HG03354 (cell line): ENCODE data around the gene CCNDBP1.
"Not testable (repeated sequence)": the region's sequence is repeated elsewhere in the genome, so short reads cannot be mapped to it uniquely, and the experiment has no call there.

Experiments used
- ATAC-seq: cut with Tn5 transposase; IDR thresholded peaks from one replicate; pipeline ENCODE4 v1.9.1; 2021; ENCODE audit warnings: mild to moderate bottlenecking; ENCODE audit not compliant: unreplicated experiment, poor library complexity, severe bottlenecking

CCNDBP1 gene

DNA sequence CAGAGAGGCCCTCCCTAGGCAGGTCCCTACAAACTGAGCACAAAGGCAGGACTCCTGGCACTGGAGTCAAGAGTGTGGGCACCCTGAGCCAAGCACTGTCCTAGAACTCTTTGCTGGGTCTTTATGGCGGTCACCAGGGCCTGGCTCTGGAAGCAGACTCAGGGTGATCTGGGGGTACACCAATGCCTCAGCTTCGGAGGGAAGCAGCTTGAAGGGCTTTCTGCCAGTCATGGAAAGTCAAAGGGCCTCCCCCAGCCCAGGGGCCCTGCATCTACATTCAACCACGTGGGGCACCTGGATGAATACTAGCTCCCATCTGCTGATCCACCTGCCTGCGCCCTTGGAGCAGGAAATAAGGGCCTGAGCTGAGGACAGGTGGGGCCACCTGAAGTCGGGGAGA lies 28.3 kb downstream of the CCNDBP1 start:
- ATAC-seq, result no peak

DNA sequence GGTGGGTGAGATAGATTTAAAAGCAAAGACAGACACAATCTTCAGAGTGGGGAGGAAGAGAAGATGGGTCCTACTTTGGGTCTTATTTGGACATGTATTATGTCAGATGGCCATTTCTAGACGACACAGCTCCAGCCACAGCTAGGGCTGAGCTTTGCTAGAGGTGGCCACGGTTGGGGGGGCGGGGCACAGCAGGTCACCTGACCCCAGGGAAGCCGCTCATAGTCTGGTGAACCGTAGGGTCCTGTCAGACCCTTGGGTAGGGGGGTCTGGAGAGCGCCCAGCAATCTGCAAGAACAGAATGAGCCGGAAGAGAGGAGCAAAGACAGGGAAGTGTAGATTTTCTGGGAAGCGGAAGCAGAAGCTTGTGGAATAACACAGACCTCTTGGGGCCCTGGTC lies 29.0 kb downstream of the CCNDBP1 start:
- no peak for ATAC-seq

DNA sequence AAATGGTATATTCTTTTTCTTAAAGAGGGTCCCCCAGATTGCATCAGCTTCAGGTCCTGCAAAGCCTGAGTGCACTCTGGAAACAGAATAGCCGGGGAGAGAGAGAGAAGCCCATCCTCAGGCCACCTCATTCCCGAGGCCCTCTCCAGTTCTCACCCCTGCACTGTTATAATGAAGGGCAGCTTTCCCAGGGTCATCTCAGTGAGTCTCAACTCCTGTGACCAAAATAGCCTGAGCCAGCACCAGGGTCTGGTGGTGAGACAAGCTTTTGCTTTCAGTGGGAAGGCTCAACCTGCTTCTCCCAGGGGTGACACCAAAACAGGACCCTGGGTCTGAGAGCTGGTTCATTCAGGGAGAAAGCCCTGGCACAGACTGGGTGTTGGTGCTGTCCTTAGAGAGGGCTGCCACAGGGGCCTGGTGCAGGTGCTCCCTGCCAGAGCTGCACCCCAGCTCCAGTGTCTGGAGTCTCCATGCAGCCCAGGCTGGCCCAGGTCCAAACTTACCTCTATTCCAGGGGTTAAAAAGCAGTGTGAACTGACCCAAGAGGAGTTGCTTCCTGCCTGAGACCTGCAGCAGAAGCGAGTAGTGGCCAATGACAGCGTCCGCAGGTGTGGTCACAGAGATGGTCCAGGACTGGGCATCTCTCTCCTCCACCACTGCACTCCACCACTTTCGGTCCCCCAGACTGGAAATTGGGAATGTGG lies 29.5 kb downstream of the CCNDBP1 start:
- no peak for ATAC-seq

DNA sequence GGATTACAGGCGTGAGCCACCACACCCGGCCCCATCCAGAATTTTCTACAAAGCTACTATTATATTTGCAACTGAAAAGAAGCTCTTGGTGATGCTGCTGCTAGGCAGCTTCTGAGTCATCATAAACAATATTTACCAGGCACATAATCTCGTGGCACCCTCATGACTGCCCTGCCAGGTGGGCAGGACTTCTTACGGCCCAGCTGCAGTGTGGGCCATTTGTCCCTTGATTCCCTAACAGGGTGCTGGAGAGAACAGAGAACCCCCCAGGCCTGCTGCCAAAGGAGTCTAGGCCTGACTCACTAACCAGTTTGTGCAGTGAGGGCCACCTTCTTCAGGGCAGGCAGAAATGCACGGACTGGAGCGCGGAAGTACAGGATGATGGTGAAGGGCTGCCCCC lies 30.8 kb downstream of the CCNDBP1 start:
- ATAC-seq, result no peak

DNA sequence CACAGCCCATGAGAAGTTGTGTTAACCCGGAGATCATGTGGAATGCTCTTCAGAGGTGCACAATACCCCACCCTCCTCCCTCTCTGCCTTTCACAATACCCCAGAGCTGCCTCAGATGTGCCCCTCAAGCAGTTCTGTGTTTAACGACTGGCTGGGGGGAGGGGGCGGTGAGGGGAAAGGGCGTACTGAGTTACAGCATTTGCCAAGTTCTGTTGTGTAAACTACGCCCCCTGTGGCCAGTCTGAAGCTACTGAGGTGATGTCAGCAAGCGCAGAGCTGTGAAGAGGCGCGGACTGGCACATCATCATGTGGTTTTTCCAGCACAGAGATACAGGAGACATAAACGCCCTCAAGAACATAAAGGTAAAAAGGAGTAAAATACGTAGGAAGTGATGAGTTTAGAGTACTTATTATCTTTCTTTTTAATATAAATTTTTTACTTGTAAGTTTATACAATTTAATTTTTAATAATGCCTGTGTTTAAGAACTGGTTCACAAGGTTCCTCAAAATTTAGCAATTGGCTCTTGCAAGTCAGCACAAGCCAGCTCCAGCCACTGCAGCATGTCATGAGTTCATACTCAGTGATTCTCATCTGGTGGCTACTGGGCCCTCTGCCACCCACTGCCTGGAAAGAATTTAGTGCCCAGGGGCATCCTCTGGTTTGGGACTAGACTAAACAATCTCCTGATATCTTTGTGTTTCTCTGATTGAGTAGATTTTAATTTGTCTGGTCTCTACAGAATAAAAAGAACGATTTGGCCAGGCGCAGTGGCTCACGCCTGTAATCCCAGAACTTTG lies 33.9 kb downstream of the CCNDBP1 start:
- no peak for ATAC-seq

DNA sequence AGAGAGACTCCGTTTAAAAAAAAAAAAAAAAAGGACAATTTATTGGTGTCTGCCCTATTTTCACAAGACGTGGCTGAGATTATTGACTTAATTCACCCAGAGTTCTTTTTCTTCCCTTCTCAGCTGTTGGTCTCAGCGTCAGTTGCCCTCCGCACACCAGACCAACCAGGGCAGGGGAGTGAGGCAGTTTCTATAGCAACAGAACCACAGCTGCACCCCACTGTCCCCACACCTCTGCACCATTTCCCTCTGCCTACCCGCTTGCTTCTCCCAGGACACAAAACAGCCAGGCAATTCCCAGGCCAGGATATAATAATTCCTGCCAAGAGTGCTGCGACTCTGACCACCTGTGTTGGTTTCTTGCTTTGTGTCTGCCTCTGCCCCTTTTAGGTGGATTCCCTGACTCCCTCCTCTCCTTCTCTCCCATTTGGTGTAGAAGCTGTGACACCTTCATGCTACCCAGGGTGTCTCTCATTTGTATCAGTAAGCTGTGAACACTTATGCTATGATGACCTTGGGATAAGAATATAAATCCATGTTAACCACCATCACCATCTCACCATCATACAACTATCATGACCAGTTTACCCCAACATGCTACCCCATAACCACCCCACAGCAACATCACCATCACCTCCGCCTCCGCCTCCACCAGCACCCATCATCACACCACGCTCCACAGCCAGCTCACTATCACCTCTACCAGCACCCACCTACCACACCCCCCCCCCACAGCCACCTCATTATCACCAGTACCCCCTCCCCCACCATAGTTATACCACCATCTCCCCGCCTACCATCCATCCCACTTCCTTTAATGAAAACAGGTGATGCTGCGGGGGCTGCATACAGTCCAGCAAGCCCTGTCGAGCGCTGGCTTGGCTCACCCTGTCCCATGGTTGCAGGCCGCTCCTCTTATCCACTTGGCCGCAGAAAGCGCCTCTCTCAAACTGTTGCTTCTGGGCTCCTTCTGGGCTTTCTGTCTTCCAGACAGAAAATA lies 35.0 kb downstream of the CCNDBP1 start:
- ATAC-seq, result no peak

DNA sequence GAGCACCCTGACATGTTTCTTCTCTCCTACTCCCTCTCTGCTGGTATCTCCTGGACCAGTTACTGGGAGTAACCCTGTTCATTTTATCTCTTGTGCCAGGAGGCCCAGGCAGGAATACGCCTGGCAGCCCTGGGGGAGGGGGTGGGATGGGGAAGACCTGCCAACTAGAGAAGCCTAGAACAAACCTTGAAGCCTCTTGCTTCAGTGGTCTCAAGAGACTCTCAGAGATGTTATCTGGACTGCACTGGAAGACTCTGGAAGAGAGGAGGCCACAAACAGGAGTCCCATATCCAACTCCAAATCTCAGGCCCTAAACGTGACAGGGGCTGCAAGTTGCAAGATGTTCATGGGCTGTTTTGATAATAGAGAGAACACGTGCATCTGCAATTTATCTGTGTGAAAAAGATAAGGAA lies 35.8 kb downstream of the CCNDBP1 start, which contains the start of gene EPB42:
TSS of gene EPB42 (minus strand) at position 28 of the 413 bp plus-strand sequence. CDS start 193 bp downstream, outside the sequence.
- no peak for ATAC-seq

DNA sequence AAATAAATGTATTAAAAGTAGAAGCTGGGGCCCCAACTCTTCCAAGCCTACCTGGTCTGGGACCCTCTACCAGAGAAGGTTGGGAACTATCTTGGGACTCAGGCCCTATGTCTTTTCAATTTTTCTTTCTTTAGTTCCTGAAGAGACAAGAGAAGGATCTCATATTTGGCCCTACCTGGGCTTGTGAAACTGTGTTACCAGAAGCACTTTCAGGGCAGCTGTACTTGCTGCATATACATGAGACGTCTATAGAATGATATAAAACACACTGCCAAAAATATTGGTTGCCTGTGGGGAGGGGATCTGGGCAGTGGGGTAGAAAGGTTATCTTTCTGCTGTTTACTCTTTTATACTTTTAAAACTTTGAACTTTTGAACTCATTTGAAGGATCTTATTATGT lies 36.2 kb downstream of the CCNDBP1 start:
- ATAC-seq, result no peak

DNA sequence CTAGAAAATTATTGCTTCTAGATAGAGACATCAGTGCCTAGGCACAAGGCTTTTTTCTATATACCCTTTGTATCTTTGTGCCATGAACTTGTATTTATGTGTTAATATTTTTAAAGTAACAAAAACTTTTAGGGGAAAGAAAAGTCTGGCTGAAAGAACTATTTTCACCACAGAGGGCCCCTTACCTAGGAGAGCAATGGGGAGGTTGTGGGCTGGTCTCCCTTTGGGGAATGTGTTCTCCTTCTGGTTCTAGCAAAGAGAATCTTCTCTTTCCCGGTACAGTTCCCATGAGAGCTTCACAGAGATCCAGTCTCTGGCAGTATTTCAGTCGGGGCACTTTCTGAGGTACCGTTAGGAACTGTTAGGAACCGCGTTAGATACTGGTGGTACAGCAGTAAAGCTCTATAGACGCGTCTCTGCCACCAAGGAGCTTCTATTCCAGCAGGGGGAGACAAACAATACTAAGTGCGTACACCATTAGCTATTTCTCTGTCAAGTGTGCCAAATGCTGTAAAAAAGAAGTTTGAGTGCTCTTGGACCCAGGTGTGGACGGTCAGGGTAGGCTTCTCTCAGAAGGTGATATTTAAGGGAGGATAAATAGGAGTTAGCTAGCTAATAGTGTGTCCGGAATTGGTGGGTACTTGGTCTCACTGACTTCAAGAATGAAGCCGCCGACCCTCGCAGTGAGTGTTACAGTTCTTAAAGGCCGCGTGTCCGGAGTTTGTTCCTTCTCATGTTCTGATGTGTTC lies 40.2 kb downstream of the CCNDBP1 start:
- no peak for ATAC-seq

DNA sequence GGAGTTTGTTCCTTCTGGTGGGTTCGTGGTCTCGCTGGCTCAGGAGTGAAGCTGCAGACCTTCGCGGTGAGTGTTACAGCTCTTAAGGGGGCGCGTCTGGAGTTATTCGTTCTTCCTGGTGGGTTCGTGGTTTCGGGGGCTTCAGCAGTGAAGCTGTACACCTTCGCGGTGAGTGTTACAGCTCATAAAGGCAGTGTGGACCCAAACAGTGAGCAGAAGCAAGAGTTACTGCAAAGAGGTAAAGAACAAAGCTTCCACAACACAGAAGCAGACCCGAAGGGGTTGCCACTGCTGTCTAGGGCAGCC lies 40.7 kb downstream of the CCNDBP1 start:
- ATAC-seq, result not testable (repeated sequence)

DNA sequence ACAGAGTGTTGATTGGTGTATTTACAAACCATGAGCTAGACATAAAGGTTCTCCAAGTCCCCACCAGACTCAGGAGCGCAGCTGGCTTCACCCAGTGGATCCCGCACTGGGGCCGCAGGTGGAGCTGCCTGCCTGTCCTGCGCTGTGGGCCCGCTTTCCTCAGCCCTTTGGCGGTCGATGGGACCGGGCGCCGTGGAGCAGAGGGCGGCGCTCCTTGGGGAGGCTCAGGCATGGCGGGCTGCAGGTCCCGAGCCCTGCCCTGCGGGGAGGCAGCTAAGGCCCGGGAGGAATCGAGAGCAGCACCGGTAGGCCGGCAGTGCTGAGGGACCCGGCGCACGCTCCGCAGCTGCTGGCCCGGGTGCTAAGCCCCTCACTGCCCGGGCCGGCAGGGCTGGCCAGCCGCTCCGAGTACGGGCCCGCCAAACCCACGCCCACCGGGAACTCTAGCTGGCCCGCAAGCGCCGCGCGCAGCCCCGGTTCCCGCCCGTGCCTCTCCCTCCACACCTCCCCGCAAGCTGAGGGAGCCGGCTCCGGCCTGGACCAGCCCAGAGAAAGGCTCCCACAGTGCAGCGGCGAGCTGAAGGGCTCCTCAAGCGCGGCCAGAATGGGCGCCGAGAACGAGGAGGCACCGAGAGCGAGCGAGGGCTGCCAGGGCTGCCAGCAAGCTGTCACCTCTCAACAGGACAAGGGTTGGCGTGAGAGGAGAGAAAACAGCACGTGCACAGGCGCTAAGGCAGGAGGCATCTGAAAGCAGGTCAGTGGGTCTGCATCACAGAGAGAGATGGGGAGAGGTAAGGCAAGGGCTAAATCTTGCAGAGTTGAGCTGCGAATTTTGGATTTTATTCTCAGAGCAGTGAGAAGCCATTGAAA lies 41.5 kb downstream of the CCNDBP1 start:
- ATAC-seq, result no peak

DNA sequence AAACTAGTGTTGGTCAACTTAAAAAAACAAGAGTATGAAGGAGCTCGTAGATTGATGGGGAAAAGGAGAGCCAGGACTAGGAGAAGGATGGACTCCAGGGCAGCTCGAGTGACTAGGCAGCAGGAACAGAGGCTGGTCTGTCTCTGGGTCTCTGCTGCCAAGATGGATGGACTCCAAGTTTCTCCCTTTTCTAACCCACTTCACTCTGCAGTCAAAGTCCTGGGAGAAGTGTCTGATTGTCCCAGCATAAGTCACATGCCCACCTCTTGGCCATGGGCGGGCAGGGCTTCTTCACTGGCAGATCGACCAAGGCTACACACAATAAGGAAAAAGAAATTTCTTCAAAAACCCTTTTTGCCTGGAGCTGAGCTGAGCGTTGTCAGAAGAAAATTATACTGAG lies 44.8 kb downstream of the CCNDBP1 start:
- ATAC-seq, result no peak

DNA sequence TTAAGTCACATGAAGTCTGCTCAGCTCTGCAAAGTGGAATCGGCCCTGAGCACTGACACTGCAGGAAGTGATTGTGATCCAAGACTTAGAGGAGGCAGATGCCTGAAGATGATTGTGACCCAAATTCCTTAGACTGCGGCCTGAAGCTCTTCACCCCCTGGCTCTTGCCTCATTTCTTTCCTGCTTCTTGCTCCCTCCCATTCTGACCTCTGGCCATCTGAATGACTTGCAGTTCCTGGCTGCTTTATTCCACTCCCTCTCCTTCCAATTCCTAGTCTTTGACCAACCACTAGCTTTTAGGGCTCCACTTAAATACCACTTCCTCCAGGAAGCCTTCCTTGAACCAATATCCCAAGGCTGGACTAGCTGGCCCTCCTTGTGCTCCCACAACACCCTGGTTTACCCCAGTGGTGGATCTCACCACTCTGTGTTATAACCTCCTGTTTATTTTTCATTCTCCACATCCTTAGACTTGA lies 45.5 kb downstream of the CCNDBP1 start:
- ATAC-seq, result no peak

DNA sequence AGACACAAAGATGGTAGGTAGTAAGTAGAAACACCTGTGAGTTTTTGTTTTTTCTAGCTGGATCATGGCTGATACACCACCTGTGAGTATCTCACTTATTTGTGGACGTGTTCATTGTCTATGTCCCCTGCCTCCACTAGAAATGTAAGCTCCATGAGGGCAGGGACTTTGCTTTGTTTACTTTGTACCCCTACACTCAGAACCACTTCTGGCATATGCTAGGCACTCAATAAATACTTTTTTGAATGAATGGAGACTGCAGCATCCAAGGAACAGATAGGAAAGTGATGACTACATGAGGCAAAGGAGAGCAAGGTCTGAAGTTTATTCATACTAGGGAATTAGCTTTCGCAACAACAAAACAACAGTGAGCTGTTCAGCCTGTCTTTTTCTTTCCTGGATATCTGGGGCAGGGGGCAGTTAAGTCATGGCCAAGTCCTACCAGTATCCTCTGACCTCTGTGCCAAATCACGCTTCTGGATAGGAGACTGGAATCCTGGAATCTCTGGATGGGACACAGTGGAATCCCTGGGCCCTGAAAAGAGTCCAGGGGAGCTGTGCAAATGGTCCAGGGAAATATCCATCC lies 47.2 kb downstream of the CCNDBP1 start:
- ATAC-seq, result no peak

DNA sequence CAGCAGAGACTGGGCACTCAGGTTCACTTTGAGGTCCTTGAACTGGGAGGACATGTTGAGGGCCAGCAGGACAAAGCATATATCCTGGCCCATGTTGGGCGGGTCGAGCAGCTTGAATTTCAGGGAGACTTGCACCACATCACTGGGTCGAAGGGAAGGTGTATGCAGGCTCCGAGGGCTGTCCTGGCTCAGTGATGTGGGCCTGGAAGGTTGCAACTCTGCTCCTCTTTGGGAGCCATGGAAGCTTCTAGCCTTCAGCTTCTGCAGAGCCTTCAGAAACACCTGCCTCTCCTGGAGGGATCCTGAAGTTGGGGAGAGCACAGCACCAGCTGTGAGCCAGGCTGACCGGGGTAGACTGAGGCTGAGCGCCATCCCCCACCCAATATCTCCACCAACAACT lies 50.3 kb downstream of the CCNDBP1 start:
- no peak for ATAC-seq

DNA sequence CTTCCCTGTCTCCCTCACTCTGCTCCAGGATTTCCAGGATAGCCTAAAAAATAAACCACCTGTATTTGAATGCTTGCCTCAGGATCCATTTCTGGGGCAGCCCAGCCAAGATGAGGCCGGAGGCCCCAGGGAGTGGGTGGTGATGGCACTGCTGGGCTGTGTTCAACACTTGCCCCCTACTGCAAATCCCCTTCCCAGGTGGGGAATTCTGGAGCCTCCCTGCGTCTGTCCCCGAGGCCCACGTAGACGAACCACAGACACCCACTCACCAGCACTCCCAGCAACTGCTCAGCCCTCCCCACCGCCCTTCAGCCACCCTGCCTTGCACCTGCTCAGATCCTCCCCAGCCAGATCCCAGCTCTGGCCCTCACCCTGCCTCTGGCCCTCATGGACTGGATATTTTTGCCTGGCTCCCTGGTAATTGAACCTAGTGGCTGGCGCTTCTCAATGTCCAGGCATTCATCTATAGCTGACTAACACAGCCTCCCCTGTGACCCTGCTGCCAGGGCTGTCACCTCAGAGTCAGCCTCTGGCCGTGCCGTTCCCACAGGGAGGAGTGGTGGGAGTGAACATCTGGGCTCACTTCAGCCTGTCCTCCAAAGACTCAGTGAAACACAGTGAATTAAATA lies 52.8 kb downstream of the CCNDBP1 start:
- no peak for ATAC-seq

DNA sequence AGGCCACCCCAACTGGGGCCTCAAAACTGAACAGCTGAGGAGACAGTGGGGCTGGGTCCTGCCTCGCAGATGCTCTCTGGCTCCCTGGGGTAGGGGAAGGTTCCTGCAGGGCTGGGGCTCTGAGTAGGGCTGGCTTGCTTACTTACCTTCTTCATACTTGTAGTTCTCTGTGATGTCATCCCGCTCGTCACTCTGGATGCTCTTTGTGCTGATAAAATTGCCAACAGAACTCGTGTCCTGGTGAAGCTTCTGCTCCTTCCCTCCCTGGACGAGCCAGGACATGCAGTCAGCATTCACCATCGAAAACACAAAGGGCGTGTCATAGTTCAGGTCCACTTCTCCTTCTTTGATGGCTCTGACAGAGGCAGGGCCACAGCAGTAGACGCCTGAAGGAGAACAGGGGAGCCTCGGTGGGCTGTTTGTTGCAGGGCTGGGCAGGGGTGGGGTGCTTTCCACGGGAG lies 53.5 kb downstream of the CCNDBP1 start:
- ATAC-seq, result no peak
